ACC112 (cell line): Measurements from ENCODE around the gene IL12RB2.

Experiments used
- H2AFZ ChIP-seq: fragments of 200-600 bp; sonication (generic); one replicate; pipeline ENCODE4 v1.6.0; 2017; ENCODE audit warnings: antibody characterized with exemption, low read length; ENCODE audit not compliant: unreplicated experiment
- H3K27ac ChIP-seq: fragments of 200-600 bp; sonication (generic); 2 replicates; pipeline ENCODE4 v1.5.1; 2014; ENCODE audit warnings: low read depth, mild to moderate bottlenecking, antibody characterized with exemption, low read length, moderate library complexity
- H3K27me3 ChIP-seq: fragments of 200-600 bp; sonication (generic); 2 replicates; pipeline ENCODE4 v1.6.1; 2014; ENCODE audit warnings: mild to moderate bottlenecking, antibody characterized with exemption, low read length, moderate library complexity, mixed read lengths; ENCODE audit not compliant: insufficient read depth
- H3K36me3 ChIP-seq: fragments of 200-600 bp; sonication (generic); 2 replicates; pipeline ENCODE4 v1.6.1; 2016; ENCODE audit warnings: mild to moderate bottlenecking, antibody characterized with exemption, low read length, moderate library complexity, mixed read lengths; ENCODE audit not compliant: insufficient read depth
- H3K4me1 ChIP-seq: fragments of 200-600 bp; sonication (generic); one replicate; pipeline ENCODE4 v1.6.1; 2016; ENCODE audit warnings: low read length, mixed read lengths; ENCODE audit not compliant: insufficient read depth, unreplicated experiment, control insufficient read depth
- H3K4me3 ChIP-seq: fragments of 200-600 bp; sonication (generic); 2 replicates; pipeline ENCODE4 v1.5.1; 2014; ENCODE audit warnings: mild to moderate bottlenecking, low read depth, low read length
- H3K79me2 ChIP-seq: fragments of 200-600 bp; sonication (generic); one replicate; pipeline ENCODE4 v1.6.0; 2016; ENCODE audit warnings: low read length; ENCODE audit not compliant: control insufficient read depth, unreplicated experiment, insufficient read depth

The IL12RB2 gene

DNA sequence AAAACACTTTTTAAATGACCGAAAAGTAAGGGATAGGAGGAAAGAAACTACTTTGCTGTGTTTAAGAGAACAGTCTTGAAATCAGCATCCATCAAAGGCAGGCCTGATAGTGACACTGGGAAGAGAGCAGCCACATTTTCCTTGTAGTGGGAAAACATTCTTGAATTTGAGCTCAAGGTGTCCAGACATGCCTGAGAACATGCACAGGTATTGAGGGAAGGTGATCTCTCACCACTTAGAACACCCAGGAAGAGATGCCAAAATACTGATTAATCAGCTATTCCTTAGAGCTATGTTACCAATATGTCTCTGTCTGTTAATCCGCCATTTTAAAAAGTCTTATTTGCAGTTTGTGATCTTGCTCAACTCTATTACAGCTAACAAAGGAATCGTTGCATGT, 25.9 kb downstream of the IL12RB2 start:
- Histone ChIP-seq H3K4me3 (no peak overlapping the region), H3K36me3 (no peaks in the 10 kb centered on the region), H3K27me3 (no peaks in the 10 kb centered on the region), H3K27ac (no peak overlapping the region), H2AFZ (no peak overlapping the region), H3K79me2 (no peaks in the 10 kb centered on the region), H3K4me1 (peaks cover 15% of the 10 kb centered on the region)

- Histone ChIP-seq H2AFZ (no peak overlapping the region), H3K36me3 (no peaks in the 10 kb centered on the region), H3K79me2 (no peaks in the 10 kb centered on the region), H3K27ac (no peak overlapping the region), H3K4me1 (peaks cover 32% of the 10 kb centered on the region), H3K27me3 (no peaks in the 10 kb centered on the region), H3K4me3 (no peak overlapping the region)
Observed at GRCh38 chr1:67335411-67335810, 27.7 kb downstream of the IL12RB2 start.

- peaks cover 35% of the 10 kb centered on the region for H3K4me1 ChIP-seq
- no peak overlapping the region for H3K4me3 ChIP-seq
- no peaks in the 10 kb centered on the region for H3K79me2 ChIP-seq
- no peaks in the 10 kb centered on the region for H3K36me3 ChIP-seq
- H3K27me3 ChIP-seq = no peaks in the 10 kb centered on the region
- H2AFZ ChIP-seq = no peak overlapping the region
- no peak overlapping the region for H3K27ac ChIP-seq
Observed at GRCh38 chr1:67336157-67336556, 28.5 kb downstream of the IL12RB2 start.

DNA sequence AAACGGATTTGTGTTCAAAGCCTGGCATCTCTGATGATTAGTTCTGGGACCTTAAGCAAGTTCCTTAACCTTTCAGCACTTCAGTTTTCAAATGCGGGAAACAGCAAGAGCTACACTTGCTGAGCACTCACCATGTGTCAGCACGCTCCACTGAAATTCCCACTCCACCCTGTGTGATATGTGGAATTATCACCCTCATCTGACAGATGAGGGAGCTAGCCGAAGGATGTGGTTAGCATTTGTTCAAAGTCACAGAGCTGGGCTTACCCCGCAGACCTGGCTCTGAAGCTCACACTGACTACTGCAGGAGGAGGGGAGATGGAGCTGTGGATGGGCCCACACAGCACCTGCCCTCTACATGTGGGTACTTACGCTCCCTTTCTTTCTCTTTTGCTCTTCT, 29.1 kb downstream of the IL12RB2 start:
- Histone ChIP-seq H3K79me2 (no peaks in the 10 kb centered on the region), H3K36me3 (no peaks in the 10 kb centered on the region), H3K4me3 (no peak overlapping the region), H3K27ac (no peak overlapping the region), H2AFZ (no peak overlapping the region), H3K4me1 (peaks cover 35% of the 10 kb centered on the region), H3K27me3 (no peaks in the 10 kb centered on the region)

GRCh38 chr1:67338642-67339041, 31.0 kb downstream of the IL12RB2 start:
- 0 out of 2 replicates have a peak overlapping the region, but pooled peaks have one; percentile 81 for H3K27ac ChIP-seq
- no peaks in the 10 kb centered on the region for H3K36me3 ChIP-seq
- no peaks in the 10 kb centered on the region for H3K27me3 ChIP-seq
- no peak overlapping the region for H2AFZ ChIP-seq
- H3K4me3 ChIP-seq = no peak overlapping the region
- H3K79me2 ChIP-seq = no peaks in the 10 kb centered on the region
- peaks cover 35% of the 10 kb centered on the region for H3K4me1 ChIP-seq

DNA sequence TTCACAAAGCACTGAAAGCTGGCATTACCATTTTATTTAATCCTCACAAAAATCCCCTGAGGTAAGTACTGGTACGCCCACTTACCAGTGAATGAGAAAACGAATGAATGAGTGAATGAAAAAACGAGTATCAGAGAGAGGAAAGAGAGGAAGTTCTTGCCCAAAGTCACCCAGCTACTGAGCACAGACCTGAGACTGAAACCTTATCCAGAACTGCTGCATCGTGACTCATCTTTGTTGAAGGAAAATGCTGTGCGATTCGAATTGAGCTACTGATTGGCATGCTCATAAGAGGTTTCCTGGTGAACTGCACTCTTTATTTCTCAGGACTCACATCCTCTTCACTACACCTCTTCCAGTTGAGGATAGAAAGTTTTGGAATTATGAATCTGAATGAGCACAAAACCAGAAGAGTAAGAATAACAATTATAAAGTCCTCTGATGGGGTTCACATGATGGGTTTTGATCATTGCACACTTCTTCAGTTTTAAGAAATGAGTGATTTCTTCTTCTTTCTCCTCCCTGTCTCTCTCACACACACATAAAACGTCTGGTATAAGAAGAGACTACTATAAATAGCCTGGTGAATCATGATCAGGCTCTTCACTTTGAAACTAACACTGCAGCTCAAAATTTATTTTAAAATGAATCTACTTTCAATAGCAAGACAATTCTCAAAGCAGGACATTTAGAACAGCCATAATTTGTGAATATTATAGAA, 32.1 kb downstream of the IL12RB2 start:
- no peaks in the 10 kb centered on the region for H3K36me3 ChIP-seq
- H3K79me2 ChIP-seq = no peaks in the 10 kb centered on the region
- H3K4me3 ChIP-seq = peak overlapping the region; percentile 38
- H3K4me1 ChIP-seq = peaks cover 35% of the 10 kb centered on the region
- no peaks in the 10 kb centered on the region for H3K27me3 ChIP-seq
- H2AFZ ChIP-seq = peak overlapping the region; percentile 47
- peak overlapping the region; percentile 81 for H3K27ac ChIP-seq

- Histone ChIP-seq H2AFZ (no peak overlapping the region), H3K27ac (no peak overlapping the region), H3K4me3 (no peak overlapping the region), H3K27me3 (no peaks in the 10 kb centered on the region), H3K36me3 (no peaks in the 10 kb centered on the region), H3K4me1 (peaks cover 23% of the 10 kb centered on the region), H3K79me2 (no peaks in the 10 kb centered on the region)
Observed at GRCh38 chr1:67342076-67342890, 34.6 kb downstream of the IL12RB2 start.

- Histone ChIP-seq H3K36me3 (no peaks in the 10 kb centered on the region), H3K4me1 (peaks cover 8% of the 10 kb centered on the region), H3K79me2 (no peaks in the 10 kb centered on the region), H2AFZ (no peak overlapping the region), H3K27me3 (no peaks in the 10 kb centered on the region), H3K27ac (no peak overlapping the region), H3K4me3 (no peak overlapping the region)
Observed at GRCh38 chr1:67345556-67345955, 37.9 kb downstream of the IL12RB2 start.

DNA sequence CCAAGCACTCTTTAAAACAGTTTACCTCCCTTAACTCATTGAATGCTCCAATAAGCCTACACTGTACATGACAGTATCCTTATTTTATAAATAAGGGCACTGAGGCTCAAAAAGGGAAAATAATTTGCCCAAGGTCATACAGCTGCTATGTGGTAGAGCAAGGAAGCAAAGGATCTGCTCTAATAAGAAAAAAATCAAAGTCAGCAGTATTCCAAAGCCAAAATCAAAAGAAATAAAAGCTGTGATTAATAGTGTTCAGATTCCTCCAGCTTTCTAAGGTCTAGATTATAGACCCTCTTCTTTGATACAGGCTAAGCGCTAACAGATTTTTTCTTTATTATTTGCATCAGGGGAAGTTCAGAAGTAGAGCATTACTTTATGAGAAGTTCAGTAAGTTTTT, 39.3 kb downstream of the IL12RB2 start:
- H3K4me3 ChIP-seq = no peak overlapping the region
- H3K79me2 ChIP-seq = no peaks in the 10 kb centered on the region
- H3K36me3 ChIP-seq = no peaks in the 10 kb centered on the region
- peaks cover 6% of the 10 kb centered on the region for H3K4me1 ChIP-seq
- no peaks in the 10 kb centered on the region for H3K27me3 ChIP-seq
- no peak overlapping the region for H2AFZ ChIP-seq
- H3K27ac ChIP-seq = no peak overlapping the region

DNA sequence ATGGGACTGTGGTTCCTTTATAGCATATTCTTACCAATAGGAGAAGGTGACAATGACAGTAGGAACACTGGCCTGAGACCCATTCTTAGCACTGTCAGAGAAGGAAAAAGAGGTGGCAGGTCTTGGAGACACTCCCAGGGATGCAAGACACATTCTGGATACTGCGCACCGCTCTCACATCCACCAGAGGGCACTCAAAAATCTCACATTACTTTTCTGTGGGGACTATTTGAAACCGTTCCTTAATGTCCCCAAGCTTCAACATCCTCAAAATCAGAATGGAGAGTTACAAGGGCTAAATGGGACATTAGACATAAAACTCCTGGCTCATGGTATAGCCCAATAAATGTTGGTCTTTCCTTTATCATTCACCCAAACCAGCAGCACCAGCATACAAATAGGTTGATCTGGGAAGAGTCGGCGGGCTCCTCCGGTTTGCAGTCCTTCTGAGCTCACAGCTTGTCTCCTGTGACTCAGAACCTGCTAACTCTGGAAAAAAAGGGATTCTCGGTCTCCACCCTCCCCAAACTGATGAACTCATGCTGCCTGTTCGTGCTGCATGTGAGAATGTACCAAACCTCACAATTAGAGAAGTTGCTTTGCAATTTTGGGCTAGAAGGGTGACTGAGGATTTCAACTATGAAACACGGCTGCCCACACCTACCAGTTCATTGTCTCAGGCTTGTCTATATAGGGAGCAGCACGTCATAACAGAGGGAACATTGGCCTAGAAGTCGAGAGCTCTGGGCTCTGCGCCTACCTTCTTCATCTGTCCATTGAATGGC, 40.2 kb downstream of the IL12RB2 start:
- Histone ChIP-seq H3K36me3 (no peaks in the 10 kb centered on the region), H3K4me3 (no peak overlapping the region), H3K27ac (no peak overlapping the region), H3K27me3 (no peaks in the 10 kb centered on the region), H2AFZ (peak overlapping the region; percentile 53), H3K79me2 (no peaks in the 10 kb centered on the region), H3K4me1 (peaks cover 6% of the 10 kb centered on the region)
